Right atrium auricular region (tissue), 2 donors: ENCODE measurements around the gene COLEC11. TPM values are rescaled to one million over a fixed set of nuclear protein-coding genes. Genes with fewer than 3 reads are reported as not detected.

Source experiments
- DNase-seq: peaks from one replicate; pipeline ENCODE4 v3.0.0-alpha.2; 2019; ENCODE audit warnings: low spot score
- H3K27ac ChIP-seq, 2 donors: fragments of 200-600 bp; sonication (generic); 1 replicate in 1 of 2; 2 replicates in 1 of 2; pipeline ENCODE4 v1.5.1; 2016 to 2019
- H3K27me3 ChIP-seq, 2 donors: fragments of 200-600 bp; sonication (generic); one replicate each; pipeline versions ENCODE4 v1.5.1 to v1.6.0; 2017 to 2019
- H3K36me3 ChIP-seq: fragments of 200-600 bp; sonication (generic); one replicate; pipeline ENCODE4 v1.5.1; 2016
- H3K4me1 ChIP-seq, 2 donors: fragments of 200-600 bp; sonication (generic); one replicate each; pipeline versions ENCODE4 v1.5.1 to v1.6.0; 2017 to 2019
- H3K4me3 ChIP-seq, 2 donors: fragments of 200-600 bp; sonication (generic); 1 replicate in 1 of 2; 2 replicates in 1 of 2; pipeline ENCODE4 v1.5.1; 2017 to 2019; ENCODE audit warnings: mild to moderate bottlenecking in 1 of 2, moderate library complexity in 1 of 2
- H3K9me3 ChIP-seq, 2 donors: fragments of 200-600 bp; sonication (generic); one replicate each; pipeline ENCODE4 v1.5.1; 2019
- total RNA-seq, 2 donors: library from RNA; depleted of rRNA; stranded (reverse); fragments of >200 nt; gene quantifications; one replicate each; pipeline ENCODE4 v1.1.0, GENCODE V29; 2016
- TF ChIP-seq, protein P1 (sequence below), 2 donors: fragments of 200-600 bp; sonication (generic); IDR thresholded peaks; one replicate each; pipeline ENCODE4 v1.5.1; 2019; ENCODE audit warnings: antibody characterized with exemption in 2 of 2

Gene COLEC11
- total RNA-seq, 2 donors from 2014 or later: 27.8 to 56.6 TPM

DNA sequence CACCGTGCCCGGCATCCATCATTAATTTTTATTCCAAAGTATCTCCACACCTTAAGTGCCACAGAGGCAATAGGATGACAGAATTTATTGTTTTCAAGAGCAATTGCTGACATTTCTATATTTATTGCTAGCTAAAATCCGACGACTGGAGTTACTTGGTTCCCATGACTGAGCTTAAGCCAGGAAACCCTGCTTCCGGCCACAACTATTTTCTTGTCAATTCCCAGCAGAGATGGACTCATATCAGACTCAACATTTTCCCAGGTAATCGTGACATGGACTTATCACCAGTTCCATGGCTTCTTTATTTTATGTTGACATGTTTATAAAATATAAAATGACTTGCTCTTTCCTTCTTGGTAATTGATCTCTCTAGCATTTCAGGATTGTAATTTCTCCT, 87.9 kb downstream of the COLEC11 start:
- H3K27me3 ChIP-seq: no peaks in the 10 kb centered on the region
- H3K27ac ChIP-seq: no peak overlapping the region
- no peaks in the 10 kb centered on the region for H3K9me3 ChIP-seq
- DNase-seq: no peak
- no peak overlapping the region for H3K4me3 ChIP-seq
- H3K4me1 ChIP-seq: no peaks in the 10 kb centered on the region
- TF ChIP-seq, protein P1, sequence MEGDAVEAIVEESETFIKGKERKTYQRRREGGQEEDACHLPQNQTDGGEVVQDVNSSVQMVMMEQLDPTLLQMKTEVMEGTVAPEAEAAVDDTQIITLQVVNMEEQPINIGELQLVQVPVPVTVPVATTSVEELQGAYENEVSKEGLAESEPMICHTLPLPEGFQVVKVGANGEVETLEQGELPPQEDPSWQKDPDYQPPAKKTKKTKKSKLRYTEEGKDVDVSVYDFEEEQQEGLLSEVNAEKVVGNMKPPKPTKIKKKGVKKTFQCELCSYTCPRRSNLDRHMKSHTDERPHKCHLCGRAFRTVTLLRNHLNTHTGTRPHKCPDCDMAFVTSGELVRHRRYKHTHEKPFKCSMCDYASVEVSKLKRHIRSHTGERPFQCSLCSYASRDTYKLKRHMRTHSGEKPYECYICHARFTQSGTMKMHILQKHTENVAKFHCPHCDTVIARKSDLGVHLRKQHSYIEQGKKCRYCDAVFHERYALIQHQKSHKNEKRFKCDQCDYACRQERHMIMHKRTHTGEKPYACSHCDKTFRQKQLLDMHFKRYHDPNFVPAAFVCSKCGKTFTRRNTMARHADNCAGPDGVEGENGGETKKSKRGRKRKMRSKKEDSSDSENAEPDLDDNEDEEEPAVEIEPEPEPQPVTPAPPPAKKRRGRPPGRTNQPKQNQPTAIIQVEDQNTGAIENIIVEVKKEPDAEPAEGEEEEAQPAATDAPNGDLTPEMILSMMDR (IDR thresholded peaks at IDR 0.05): no peak
- no peaks in the 10 kb centered on the region for H3K36me3 ChIP-seq

DNA sequence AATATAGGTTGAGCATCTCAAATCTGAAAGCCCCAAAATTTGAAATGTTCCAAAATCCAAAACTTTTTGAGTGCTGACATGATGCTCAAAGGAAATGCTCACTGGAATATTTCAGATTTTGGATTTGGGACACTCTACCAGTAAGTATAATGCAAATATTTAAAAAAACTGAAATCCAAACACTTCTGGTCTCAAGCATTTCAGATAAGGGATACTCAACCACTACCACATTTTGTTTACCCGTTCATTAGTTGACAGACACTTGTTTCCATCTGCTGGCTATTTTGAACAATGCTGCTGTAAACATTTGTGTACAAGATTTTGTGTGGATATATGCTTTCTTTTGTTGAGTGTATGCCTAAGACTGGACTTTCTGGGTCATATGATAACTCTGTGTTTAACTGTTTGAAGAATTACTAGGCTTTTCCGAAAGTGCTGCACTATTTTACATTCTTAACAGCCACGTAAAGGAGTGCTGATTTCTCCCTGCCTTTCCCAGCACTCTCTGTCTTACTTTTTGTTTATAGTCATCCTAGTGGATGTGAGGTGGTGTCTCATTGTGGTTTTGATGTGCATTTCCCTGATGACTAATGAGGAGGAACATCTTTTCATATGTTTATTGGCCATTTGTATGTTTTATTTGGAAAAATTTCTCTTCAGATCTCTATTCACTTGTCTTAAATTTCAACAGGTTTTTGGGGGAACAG, 89.0 kb downstream of the COLEC11 start:
- DNase-seq: no peak
- H3K9me3 ChIP-seq: no peaks in the 10 kb centered on the region
- H3K4me1 ChIP-seq: no peaks in the 10 kb centered on the region
- TF ChIP-seq, protein P1 (IDR thresholded peaks at IDR 0.05): no peak
- no peaks in the 10 kb centered on the region for H3K27me3 ChIP-seq
- no peak overlapping the region for H3K27ac ChIP-seq
- H3K36me3 ChIP-seq: no peaks in the 10 kb centered on the region
- no peak overlapping the region for H3K4me3 ChIP-seq

DNA sequence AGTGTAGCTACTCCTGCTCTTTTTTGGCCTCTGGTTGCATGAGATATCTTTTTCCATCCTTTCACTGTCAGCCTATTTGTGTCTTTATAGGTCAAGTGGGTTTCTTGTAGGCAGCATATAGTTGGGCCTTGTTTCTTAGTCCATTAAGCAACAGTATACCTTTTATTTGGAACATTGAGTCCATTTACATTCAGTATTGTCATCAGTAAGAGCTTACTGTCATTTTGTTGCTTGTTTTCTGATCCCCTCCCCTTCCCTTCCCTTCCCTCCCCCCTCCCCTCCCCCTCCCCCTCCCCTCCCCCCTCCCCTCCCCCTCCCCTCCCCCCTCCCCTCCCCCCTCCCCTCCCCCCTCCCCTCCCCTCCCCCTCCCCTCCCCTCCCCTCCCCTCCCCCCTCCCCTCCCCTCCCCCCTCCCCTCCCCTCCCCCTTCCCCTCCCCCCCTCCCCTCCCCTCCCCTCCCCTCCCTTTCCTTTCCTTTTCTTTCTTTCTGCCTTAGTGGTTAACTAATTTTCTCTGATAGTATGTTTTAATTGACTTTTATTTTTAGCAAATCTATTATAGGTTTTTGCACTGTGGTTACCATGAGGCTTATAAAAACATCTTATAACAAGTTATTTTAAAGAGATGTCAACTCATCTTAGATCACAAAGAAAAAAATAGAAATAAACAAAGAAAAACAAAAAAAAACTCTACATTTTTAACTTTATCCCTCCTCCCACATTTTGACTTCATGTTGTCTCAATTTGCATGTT, 95.3 kb downstream of the COLEC11 start:
- Histone ChIP-seq H3K36me3 (no peaks in the 10 kb centered on the region), H3K4me3 (no peak overlapping the region), H3K9me3 (peaks cover 0 to 19% of the 10 kb centered on the region in 2 donors), H3K27me3 (no peaks in the 10 kb centered on the region), H3K4me1 (no peaks in the 10 kb centered on the region), H3K27ac (no peak overlapping the region)
- TF ChIP-seq, protein P1 (IDR thresholded peaks at IDR 0.05): no peak
- no peak for DNase-seq

DNA sequence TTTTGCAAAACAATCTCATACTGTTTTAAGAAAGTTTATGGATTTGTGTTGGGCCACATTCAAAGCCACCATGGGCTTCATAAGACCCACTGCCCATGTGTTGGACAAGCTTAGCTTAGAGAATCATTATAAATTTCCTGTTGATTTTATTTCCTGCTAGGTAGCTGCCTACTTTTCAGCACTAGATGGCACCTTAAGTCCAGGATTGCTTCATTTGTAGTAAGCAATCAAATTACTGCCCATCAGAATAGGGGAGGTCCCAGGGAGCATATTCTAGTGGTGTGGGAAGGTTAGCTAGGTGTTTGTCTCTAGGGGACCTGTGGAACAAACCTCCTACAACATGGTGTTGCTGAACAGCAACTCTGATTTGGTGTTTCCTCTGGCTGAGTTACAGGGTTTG, 97.5 kb downstream of the COLEC11 start:
- H3K36me3 ChIP-seq: no peaks in the 10 kb centered on the region
- H3K9me3 ChIP-seq: peaks cover 0 to 19% of the 10 kb centered on the region in 2 donors
- TF ChIP-seq, protein P1 (IDR thresholded peaks at IDR 0.05): peak in 1 of 2 donors; percentile 33
- H3K4me1 ChIP-seq: no peaks in the 10 kb centered on the region
- no peak overlapping the region for H3K4me3 ChIP-seq
- no peak overlapping the region for H3K27ac ChIP-seq
- H3K27me3 ChIP-seq: no peaks in the 10 kb centered on the region
- no peak for DNase-seq

Other genes starting within 250 kb of the COLEC11 start
- 10 to 100 TPM; 13.2 to 13.6 TPM for gene EIPR1, start 217.3 kb upstream of the COLEC11 start, total RNA-seq
- 10 to 100 TPM; 69.5 to 73.2 TPM for gene TRAPPC12, start 215.4 kb upstream of the COLEC11 start, total RNA-seq
- gene ADI1, start 75.6 kb upstream of the COLEC11 start, total RNA-seq: 100 to 1,000 TPM; 130 to 184 TPM
- 10 to 100 TPM; 16.9 to 18.6 TPM for gene RNASEH1, start 36.8 kb upstream of the COLEC11 start, total RNA-seq
- gene RPS7, start 19.9 kb upstream of the COLEC11 start, total RNA-seq: 1,000 to 10,000 TPM; 1,479 to 1,487 TPM
- not detected for gene ALLC, start 63.1 kb downstream of the COLEC11 start, total RNA-seq
- gene DCDC2C, start 108.5 kb downstream of the COLEC11 start, total RNA-seq: not detected